HEK293 (cell line): ENCODE measurements around the gene ABCA7.

Source experiments
- CTCF ChIA-PET: fragments of 350-600 bp; formaldehyde crosslinking; extraction: SDS; loops from one replicate; lab custom pipeline; 2021; ENCODE audit warnings: antibody characterized with exemption; lab: Yijun Ruan, JAX
- POLR2A ChIA-PET: fragments of 300-600 bp; formaldehyde crosslinking; extraction: SDS; loops from one replicate; lab custom pipeline; 2020; ENCODE audit warnings: antibody characterized with exemption, inconsistent platforms; lab: Yijun Ruan, JAX
- H3K27ac ChIP-seq: fragments of 200-500 bp; sonication (Bioruptor generic); 2 replicates; pipeline ENCODE4 v1.5.1; 2014; ENCODE audit warnings: low read depth, low read length, control low read depth, inconsistent platforms; ENCODE audit errors: extremely low read depth
- H3K36me3 ChIP-seq, 2 experiments: fragments of 200-500 bp in 1 of 2; sonication (Bioruptor generic) in 1 of 2; 1 replicate in 1 of 2; 2 replicates in 1 of 2; pipeline ENCODE4 v1.5.1; 2014 to 2017; ENCODE audit warnings: inconsistent platforms in 2 of 2, low read length in 2 of 2; ENCODE audit not compliant: control insufficient read depth in 2 of 2, insufficient read depth in 1 of 2
- H3K4me1 ChIP-seq: fragments of 200-500 bp; sonication (Bioruptor generic); 2 replicates; pipeline ENCODE4 v1.5.1; 2014; ENCODE audit warnings: mild to moderate bottlenecking, low read length, inconsistent platforms; ENCODE audit not compliant: control insufficient read depth, insufficient read depth
- H3K4me3 ChIP-seq: 2 replicates; pipeline ENCODE4 v1.5.1; 2011; ENCODE audit warnings: low read depth, mild to moderate bottlenecking, control low read depth, low read length, moderate library complexity
- H3K9me3 ChIP-seq: fragments of 200-500 bp; sonication (Bioruptor generic); 2 replicates; pipeline ENCODE4 v1.5.1; 2014; ENCODE audit warnings: low read depth, low read length, inconsistent platforms; ENCODE audit not compliant: control insufficient read depth, insufficient read depth
- BCL11A ChIP-seq: fragments of 450-650 bp; formaldehyde crosslinking; IDR thresholded peaks from 2 replicates; pipeline ENCODE4 v1.5.1; 2016; ENCODE audit warnings: low read depth, missing biosample characterization, missing genetic modification characterization
- HIC1 ChIP-seq: fragments of 450-650 bp; formaldehyde crosslinking; IDR thresholded peaks from 2 replicates; pipeline ENCODE4 v1.5.1; 2016; ENCODE audit warnings: missing biosample characterization, missing genetic modification characterization
- PRDM1 ChIP-seq: fragments of 450-650 bp; formaldehyde crosslinking; IDR thresholded peaks from 2 replicates; pipeline ENCODE4; 2016; ENCODE audit warnings: missing biosample characterization, missing genetic modification characterization
- SCRT1 ChIP-seq: fragments of 450-650 bp; formaldehyde crosslinking; IDR thresholded peaks from 2 replicates; pipeline ENCODE4 v1.5.1; 2016; ENCODE audit warnings: missing biosample characterization, missing genetic modification characterization, borderline replicate concordance
- YY1 ChIP-seq: fragments of 450-650 bp; formaldehyde crosslinking; IDR thresholded peaks from 2 replicates; pipeline ENCODE4 v1.5.1; 2018; ENCODE audit warnings: missing biosample characterization, missing genetic modification characterization
- ZBTB7A ChIP-seq: fragments of 450-650 bp; formaldehyde crosslinking; IDR thresholded peaks from 2 replicates; pipeline ENCODE4 v1.5.1; 2016; ENCODE audit warnings: low read depth, missing biosample characterization, missing genetic modification characterization
- ZFP3 ChIP-seq: fragments of 450-650 bp; formaldehyde crosslinking; IDR thresholded peaks from 2 replicates; pipeline ENCODE4 v1.5.1; 2016; ENCODE audit warnings: low read depth, missing biosample characterization, missing genetic modification characterization
- ZFP37 ChIP-seq: fragments of 450-650 bp; formaldehyde crosslinking; IDR thresholded peaks from 2 replicates; pipeline ENCODE4 v1.5.1; 2016; ENCODE audit warnings: missing biosample characterization, missing genetic modification characterization
- ZFP69B ChIP-seq: fragments of 450-650 bp; formaldehyde crosslinking; IDR thresholded peaks from 2 replicates; pipeline ENCODE4 v1.5.1; 2016; ENCODE audit warnings: missing biosample characterization, missing genetic modification characterization
- ZNF10 ChIP-seq: fragments of 450-650 bp; formaldehyde crosslinking; IDR thresholded peaks from 2 replicates; pipeline ENCODE4 v1.5.1; 2017; ENCODE audit warnings: missing biosample characterization, missing genetic modification characterization
- ZNF112 ChIP-seq: fragments of 450-650 bp; formaldehyde crosslinking; IDR thresholded peaks from 2 replicates; pipeline ENCODE4 v1.5.0; 2017; ENCODE audit warnings: missing biosample characterization, missing genetic modification characterization
- ZNF121 ChIP-seq: fragments of 450-650 bp; formaldehyde crosslinking; IDR thresholded peaks from 2 replicates; pipeline ENCODE4 v1.5.1; 2016; ENCODE audit warnings: missing biosample characterization, missing genetic modification characterization
- ZNF248 ChIP-seq: fragments of 450-650 bp; formaldehyde crosslinking; IDR thresholded peaks from 2 replicates; pipeline ENCODE4 v1.5.1; 2017; ENCODE audit warnings: missing biosample characterization, missing genetic modification characterization
- ZNF426 ChIP-seq: fragments of 450-650 bp; formaldehyde crosslinking; IDR thresholded peaks from 2 replicates; pipeline ENCODE4 v1.5.1; 2017; ENCODE audit warnings: missing biosample characterization, missing genetic modification characterization, mild to moderate bottlenecking, inconsistent platforms, moderate library complexity
- ZNF433 ChIP-seq: fragments of 450-650 bp; formaldehyde crosslinking; IDR thresholded peaks from 2 replicates; pipeline ENCODE4 v1.5.1; 2016; ENCODE audit warnings: missing biosample characterization, missing genetic modification characterization, low read depth
- ZNF580 ChIP-seq: fragments of 450-650 bp; formaldehyde crosslinking; IDR thresholded peaks from 2 replicates; pipeline ENCODE4 v1.5.1; 2016; ENCODE audit warnings: missing biosample characterization, missing genetic modification characterization
- ZNF629 ChIP-seq: fragments of 450-650 bp; formaldehyde crosslinking; IDR thresholded peaks from 2 replicates; pipeline ENCODE4 v1.5.1; 2017; ENCODE audit warnings: missing biosample characterization, missing genetic modification characterization
- ZNF785 ChIP-seq: fragments of 450-650 bp; formaldehyde crosslinking; IDR thresholded peaks from 2 replicates; pipeline ENCODE4 v1.5.1; 2016; ENCODE audit warnings: missing biosample characterization, missing genetic modification characterization
- ZNF792 ChIP-seq: fragments of 450-650 bp; formaldehyde crosslinking; IDR thresholded peaks from 2 replicates; pipeline ENCODE4 v1.5.1; 2016; ENCODE audit warnings: missing biosample characterization, missing genetic modification characterization
- ZNF843 ChIP-seq: fragments of 450-650 bp; formaldehyde crosslinking; IDR thresholded peaks from 2 replicates; pipeline ENCODE4 v1.5.1; 2016; ENCODE audit warnings: missing biosample characterization, missing genetic modification characterization
- TF ChIP-seq, protein P1 (sequence below): fragments of 450-650 bp; formaldehyde crosslinking; IDR thresholded peaks from 2 replicates; pipeline ENCODE4 v1.5.1; 2016; ENCODE audit warnings: missing biosample characterization, missing genetic modification characterization
- TF ChIP-seq, protein P2 (sequence below): fragments of 450-650 bp; formaldehyde crosslinking; IDR thresholded peaks from 2 replicates; pipeline ENCODE4 v1.5.1; 2016; ENCODE audit warnings: missing biosample characterization, missing genetic modification characterization
- TF ChIP-seq, protein P3 (sequence below): fragments of 450-650 bp; formaldehyde crosslinking; IDR thresholded peaks from 2 replicates; pipeline ENCODE4 v1.5.1; 2016; ENCODE audit warnings: missing biosample characterization, missing genetic modification characterization

The ABCA7 gene

GRCh38 chr19:1072371-1073015 lies 32.6 kb downstream of the ABCA7 start (continued):
- no peak for TF ChIP-seq ZNF112
- TF ChIP-seq ZFP37, result no peak
- no peak for TF ChIP-seq ZNF629
- TF ChIP-seq ZNF121, result peak; percentile 96
- TF ChIP-seq ZNF426 (tag by site-specific recombination), result no peak
- no peak for TF ChIP-seq ZNF843 (tag by site-specific recombination)
- no peak for TF ChIP-seq PRDM1 (tag by site-specific recombination)
- no peak for TF ChIP-seq SCRT1 (tag by site-specific recombination)
- no peak for TF ChIP-seq ZNF433 (tag by site-specific recombination)
- TF ChIP-seq YY1 (tag by site-specific recombination), result no peak

GRCh38 chr19:1073063-1073955 lies 33.4 kb downstream of the ABCA7 start:
- CTCF ChIA-PET, result interaction anchor here (0.5 kb wide), 1 partner anchor 279 kb away, joined by 5 read pairs; no protein-coding TSS in a partner anchor

GRCh38 chr19:1073956-1074517 lies 34.1 kb downstream of the ABCA7 start:
- H3K27ac ChIP-seq, result no peak overlapping the region
- H3K9me3 ChIP-seq, result no peaks in the 10 kb centered on the region
- no peaks in the 10 kb centered on the region for H3K4me1 ChIP-seq
- no peaks in the 10 kb centered on the region for H3K36me3 ChIP-seq
- ChIA-PET POLR2A (interaction anchor here (0.7 kb wide), 1 partner anchor 179 kb away, joined by 3 read pairs; no protein-coding TSS in a partner anchor), CTCF (interaction anchor here (2.1 kb wide), 1 partner anchor 8 kb away, joined by 6 read pairs; no protein-coding TSS in a partner anchor)
- H3K4me3 ChIP-seq, result no peak overlapping the region
- TF ChIP-seq, protein P1, sequence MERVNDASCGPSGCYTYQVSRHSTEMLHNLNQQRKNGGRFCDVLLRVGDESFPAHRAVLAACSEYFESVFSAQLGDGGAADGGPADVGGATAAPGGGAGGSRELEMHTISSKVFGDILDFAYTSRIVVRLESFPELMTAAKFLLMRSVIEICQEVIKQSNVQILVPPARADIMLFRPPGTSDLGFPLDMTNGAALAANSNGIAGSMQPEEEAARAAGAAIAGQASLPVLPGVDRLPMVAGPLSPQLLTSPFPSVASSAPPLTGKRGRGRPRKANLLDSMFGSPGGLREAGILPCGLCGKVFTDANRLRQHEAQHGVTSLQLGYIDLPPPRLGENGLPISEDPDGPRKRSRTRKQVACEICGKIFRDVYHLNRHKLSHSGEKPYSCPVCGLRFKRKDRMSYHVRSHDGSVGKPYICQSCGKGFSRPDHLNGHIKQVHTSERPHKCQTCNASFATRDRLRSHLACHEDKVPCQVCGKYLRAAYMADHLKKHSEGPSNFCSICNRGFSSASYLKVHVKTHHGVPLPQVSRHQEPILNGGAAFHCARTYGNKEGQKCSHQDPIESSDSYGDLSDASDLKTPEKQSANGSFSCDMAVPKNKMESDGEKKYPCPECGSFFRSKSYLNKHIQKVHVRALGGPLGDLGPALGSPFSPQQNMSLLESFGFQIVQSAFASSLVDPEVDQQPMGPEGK, result peak; percentile 74
- TF ChIP-seq, protein P2, sequence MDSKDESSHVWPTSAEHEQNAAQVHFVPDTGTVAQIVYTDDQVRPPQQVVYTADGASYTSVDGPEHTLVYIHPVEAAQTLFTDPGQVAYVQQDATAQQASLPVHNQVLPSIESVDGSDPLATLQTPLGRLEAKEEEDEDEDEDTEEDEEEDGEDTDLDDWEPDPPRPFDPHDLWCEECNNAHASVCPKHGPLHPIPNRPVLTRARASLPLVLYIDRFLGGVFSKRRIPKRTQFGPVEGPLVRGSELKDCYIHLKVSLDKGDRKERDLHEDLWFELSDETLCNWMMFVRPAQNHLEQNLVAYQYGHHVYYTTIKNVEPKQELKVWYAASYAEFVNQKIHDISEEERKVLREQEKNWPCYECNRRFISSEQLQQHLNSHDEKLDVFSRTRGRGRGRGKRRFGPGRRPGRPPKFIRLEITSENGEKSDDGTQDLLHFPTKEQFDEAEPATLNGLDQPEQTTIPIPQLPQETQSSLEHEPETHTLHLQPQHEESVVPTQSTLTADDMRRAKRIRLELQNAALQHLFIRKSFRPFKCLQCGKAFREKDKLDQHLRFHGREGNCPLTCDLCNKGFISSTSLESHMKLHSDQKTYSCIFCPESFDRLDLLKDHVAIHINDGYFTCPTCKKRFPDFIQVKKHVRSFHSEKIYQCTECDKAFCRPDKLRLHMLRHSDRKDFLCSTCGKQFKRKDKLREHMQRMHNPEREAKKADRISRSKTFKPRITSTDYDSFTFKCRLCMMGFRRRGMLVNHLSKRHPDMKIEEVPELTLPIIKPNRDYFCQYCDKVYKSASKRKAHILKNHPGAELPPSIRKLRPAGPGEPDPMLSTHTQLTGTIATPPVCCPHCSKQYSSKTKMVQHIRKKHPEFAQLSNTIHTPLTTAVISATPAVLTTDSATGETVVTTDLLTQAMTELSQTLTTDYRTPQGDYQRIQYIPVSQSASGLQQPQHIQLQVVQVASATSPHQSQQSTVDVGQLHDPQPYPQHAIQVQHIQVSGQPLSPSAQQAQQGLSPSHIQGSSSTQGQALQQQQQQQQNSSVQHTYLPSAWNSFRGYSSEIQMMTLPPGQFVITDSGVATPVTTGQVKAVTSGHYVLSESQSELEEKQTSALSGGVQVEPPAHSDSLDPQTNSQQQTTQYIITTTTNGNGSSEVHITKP (tag by site-specific recombination), result peak; percentile 58
- no peak for TF ChIP-seq HIC1 (tag by site-specific recombination)

More at GRCh38 chr19:1073063-1073955, 33.4 kb downstream of the ABCA7 start:
- Histone ChIP-seq H3K4me1 (no peaks in the 10 kb centered on the region), H3K4me3 (no peak overlapping the region)
- TF ChIP-seq ZFP3 (tag by site-specific recombination) (peak; percentile 96), ZNF248 (no peak), ZFP69B (peak; percentile 74), ZNF792 (tag by site-specific recombination) (no peak), BCL11A (no peak), ZNF10 (tag by site-specific recombination) (no peak), ZNF580 (tag by site-specific recombination) (no peak), ZNF785 (tag by site-specific recombination) (no peak), ZBTB7A (no peak)
- TF ChIP-seq, protein P3, sequence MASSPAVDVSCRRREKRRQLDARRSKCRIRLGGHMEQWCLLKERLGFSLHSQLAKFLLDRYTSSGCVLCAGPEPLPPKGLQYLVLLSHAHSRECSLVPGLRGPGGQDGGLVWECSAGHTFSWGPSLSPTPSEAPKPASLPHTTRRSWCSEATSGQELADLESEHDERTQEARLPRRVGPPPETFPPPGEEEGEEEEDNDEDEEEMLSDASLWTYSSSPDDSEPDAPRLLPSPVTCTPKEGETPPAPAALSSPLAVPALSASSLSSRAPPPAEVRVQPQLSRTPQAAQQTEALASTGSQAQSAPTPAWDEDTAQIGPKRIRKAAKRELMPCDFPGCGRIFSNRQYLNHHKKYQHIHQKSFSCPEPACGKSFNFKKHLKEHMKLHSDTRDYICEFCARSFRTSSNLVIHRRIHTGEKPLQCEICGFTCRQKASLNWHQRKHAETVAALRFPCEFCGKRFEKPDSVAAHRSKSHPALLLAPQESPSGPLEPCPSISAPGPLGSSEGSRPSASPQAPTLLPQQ (tag by site-specific recombination), result peak; percentile 59
- TF ChIP-seq, all 188 proteins: peak for 3
- H3K27ac ChIP-seq, result no peak overlapping the region
- H3K36me3 ChIP-seq, result no peaks in the 10 kb centered on the region
- H3K9me3 ChIP-seq, result no peaks in the 10 kb centered on the region
- POLR2A ChIA-PET, result interaction anchor here (1.4 kb wide), 1 partner anchor 8 kb away, joined by 5 read pairs; no protein-coding TSS in a partner anchor
